Measurements from ENCODE around the gene IGF1R.

- TF ChIP-seq POLR2A (IDR thresholded peaks at IDR 0.05; ENCODE audit: low read length) (no peak), GATA1 (IDR thresholded peaks at IDR 0.05; ENCODE audit: low read depth, low read length) (no peak)
These were observed 252.0 kb downstream of the IGF1R start for GRCh38 chr15:98900356-98900755.
